Non-pigmented ciliary epithelial cell (primary cell): Measurements from ENCODE around the gene MACROH2A1.

Source experiments
- DNase-seq: peaks from one replicate; pipeline ENCODE4 v3.0.0-alpha.2; 2010; ENCODE audit warnings: low read depth

The MACROH2A1 gene

DNA sequence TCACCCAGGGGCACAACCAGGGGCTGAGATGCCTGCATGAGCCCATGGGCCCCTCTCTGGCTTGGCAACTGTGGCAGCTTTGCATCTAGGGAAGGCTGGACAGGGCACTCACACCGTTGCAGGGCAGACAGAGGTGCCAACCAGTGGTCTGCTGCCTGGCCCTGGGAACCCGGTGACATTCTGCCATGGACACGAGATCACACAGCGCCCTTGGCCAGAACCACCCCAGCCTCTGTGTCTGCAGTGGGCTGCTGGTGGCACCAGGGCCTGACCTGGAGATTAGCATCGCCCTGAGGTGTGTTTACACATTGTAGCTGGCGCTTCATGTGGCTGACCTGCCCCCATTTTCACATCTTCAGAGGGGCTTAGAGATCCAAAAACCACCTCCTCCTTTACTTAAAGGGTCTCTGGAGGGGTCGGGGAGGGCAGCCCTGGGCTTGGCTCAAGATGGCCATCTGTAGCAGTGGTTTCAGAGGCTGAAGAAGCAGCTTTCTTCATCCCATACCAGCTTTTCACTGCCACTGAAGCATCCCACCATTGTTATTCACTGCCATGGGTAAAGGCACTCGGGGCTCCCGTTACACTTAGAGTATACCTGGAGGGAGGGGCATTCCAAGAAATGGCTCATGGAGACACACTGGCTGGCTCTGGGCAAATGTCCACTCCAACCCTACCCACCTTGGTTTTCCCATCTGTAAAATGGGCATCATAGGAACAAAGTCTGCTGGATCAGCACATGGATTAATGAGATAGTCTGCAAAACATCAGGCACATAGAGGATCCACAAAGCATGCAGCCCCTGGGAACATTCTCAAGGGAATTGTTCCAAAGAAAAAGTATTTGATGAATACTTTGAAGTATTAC, 36.7 kb upstream of the MACROH2A1 start:
- no peak for DNase-seq

DNA sequence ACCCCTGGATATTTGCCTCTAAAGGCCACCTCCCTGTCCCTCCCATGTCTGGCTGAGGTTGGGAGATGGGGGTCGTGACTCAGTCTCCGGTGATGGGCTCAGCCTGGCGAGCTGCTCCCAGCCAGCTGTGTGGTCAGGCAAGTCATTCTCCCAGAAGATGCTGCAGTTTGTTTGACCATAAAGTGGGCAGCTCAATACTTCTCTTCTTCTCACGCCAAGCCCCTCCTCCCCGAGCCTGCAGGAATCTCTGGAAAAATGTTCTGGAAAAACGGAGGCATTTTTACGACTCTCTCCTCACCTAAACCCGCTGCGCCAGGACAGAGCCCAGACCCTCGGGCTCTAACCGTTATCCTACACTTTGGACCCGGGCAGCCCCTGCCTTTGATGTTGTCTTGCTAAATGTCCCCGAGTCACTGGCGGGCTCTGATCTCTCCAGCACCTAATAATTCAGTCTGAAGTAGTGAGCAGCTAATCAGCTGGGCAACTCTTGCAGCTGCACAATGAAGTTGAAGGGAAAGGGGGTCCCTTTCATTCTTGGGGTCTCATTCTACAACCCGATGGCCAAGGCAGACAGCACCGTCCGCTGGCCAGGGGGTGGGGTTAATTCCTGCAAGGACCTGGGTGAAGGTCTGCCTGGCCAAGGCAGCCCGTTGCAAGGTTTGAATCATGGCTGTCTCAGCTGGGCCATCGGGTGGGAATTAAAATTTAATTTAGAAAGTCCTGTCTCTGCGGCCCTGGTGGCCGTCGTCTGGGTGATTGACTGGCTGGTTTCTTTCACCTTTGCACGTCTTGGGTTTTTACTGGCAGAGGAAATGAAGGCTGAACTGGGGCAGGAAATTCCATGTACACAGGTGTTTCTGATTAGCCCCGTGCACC, 35.8 kb upstream of the MACROH2A1 start:
- no peak for DNase-seq

DNA sequence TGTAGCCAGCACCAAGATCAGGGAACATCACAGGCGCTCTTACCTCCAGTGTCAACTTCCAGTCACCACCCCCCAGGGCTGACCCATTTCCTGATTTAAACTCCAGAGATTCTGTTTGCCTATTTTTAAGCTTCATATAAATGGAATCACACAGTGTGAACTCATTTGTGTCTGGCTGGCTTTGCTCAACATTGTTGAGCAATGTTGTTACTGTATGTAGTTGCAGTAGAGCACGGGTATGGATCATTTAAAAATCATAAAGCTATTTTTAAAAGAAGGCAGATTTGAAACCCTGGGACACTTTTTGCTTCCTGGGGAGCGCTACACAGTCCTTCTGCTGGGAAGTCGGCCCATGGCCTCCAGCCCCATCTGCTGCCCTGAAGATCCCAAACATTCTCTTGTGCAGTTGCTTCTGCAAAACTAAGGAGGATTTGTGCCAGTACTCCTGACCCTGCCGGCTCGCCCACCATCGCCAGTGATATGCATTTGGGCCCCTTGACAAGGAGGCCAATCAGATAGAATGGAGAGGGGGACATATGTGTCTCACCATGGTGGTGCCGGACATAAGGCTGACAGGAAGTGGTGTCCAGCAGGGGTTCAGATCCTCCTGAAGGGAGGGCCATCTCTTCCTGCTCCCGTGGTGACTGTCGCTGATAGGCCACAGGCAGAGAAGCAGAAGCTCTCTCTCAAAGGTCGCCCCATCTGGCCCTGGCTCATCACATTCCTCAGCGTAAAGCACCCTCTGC, 34.8 kb upstream of the MACROH2A1 start:
- DNase-seq = no peak

DNA sequence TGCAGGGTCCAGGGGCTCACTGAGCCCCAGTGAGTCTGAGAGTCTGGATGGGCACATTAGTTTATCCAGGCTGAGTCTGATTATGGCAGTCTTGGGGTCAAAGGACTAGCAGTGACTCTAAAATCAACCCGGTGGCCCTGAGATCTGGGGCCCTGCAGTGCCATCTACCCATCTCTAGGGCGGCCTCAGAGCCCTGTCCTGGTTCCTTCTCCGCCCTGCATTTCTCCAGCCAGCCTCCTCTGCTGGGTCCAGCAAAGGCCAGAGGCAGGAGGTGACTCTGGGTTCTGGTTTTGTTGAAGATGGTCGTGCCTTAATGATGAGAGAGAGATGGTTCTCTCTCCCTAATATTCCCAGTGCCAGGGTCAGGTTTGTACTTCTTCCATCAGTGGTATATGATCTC, 33.1 kb upstream of the MACROH2A1 start:
- no peak for DNase-seq

DNA sequence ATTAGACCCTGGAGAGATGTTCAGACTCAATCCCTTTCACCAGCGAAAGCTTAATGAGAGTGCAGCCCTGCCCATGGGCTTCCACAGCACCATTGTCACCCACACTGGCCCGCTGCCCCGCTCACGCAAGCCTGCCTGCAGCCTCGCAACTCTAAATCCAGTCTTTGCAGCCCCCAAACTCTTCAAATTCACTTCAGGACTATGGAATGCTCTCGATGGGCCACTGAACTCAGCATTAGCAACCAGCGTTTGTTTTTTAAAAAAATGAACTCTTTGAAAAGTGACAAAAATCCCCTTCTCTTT, 31.1 kb upstream of the MACROH2A1 start:
- DNase-seq = no peak

DNA sequence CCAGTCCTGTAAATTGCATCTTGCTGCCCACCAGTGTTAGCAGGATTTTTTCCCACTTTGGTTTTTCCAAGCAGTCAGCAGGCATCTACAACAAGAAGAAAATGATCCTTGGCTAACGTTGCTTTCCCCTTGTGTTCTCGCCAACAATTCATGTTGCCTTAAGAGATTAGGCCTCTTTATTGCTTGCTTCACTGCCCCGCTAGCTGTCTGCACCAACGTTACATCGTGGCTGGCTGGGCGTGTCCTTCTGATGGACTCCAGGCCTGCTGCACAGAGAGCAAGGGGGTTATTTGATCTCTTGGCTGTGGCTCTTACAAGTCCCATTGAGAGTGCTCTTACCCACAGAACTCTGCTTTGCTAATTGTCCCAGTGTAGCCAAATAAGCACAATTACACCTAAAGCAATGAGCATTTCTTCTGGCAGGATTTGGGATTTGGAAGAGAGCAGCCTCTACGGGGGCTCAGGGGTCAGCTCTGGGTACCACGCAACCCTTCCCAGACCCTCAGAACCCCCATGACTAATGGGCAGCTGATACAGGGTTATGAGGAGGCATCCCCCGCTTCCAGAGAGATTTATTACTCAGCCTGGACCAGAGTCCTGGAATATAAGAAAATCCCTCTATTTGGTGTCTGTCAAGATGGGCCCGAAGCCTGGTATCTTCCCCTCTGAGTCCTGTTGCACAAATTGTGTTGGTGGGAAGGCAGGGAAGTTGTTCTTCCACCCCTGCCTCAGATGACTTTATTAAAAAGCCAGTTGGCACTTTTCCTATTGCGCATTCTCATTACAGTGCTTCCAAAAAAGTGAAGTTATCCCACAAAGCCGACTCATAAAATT, 30.5 kb upstream of the MACROH2A1 start:
- no peak for DNase-seq

DNA sequence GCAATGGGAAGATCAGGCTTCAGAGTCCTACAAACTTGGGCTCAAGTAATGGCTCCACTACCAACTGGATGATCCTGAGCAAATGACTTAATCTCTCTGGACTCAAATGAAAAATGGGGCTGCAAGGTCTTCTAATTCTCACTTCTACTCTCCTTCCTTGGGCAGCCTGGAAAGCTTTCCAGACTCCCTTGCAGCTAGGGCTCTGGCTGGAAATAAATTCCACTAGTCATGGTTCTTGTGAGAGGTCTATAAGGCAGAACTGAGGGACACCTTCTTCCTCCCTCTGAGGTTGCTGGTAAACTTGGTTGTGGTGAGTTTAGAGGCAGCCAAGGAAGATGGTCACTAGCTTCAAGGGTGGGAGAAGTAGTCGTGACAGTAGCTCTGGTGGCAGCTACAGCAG, 29.6 kb upstream of the MACROH2A1 start:
- no peak for DNase-seq

DNA sequence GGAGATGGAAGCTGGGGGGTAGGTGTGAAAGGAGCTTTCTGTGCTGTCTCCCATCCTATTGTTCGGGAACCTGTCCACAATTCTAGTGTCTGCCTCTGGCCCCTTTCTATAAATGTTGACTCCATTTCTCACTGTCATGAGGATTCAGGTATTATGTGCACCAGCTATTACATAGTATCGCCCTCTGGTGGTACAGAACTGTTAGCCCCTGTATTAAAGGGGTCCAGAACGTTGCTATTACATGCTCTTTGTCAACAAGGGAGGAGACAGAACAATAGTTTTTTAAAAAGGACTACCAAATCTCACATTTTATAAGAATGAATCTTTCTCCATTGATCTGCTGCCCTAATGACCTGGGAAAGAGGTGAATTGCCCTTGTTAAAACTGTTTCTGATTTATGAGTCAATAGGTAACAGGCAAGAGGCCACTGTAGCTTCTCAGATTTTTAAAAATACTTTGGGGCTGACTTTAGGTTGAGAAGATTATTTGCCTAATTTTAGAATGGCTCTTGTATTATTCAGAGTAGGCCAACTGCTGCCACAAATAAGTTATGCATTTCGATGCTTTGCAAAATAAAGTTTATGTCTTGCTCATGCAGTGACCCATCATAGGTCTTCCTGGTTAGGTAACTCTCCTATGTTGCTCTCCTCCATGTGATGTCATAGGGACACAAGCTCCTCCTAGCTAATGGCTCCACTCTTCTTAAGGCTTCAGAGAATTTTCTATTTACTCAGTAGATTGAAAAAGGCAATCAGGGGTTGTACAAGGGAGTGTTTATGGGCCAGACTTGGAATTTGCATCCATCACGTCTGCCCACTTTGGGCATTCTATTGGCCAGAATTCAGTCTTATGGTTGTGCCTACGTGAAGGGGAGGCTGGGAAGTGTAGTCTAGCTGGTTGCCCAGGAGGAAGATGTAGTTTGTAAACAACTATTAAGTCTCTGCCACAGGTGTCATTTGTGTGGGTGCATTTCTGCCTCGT, 27.4 kb upstream of the MACROH2A1 start:
- DNase-seq = no peak

DNA sequence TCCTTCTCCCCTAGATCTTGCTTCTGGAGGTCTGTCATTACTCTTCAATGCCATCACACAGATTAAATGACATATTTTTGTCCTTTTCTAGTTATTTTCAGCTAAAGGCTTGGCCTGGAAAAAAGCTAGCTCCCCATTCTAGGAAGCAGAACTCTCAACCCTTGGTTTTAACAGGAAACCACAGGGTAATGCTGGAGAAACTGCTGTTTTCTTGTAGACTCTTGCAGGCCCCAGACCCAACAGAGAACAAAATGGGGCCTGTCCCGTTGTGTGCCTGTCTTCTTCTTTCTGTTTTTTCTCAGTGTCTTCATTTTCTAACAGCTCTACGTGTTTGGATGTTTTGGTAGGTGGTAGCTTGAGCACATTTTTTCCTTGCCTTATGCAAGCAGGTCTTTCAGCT, 26.6 kb upstream of the MACROH2A1 start:
- no peak for DNase-seq

DNA sequence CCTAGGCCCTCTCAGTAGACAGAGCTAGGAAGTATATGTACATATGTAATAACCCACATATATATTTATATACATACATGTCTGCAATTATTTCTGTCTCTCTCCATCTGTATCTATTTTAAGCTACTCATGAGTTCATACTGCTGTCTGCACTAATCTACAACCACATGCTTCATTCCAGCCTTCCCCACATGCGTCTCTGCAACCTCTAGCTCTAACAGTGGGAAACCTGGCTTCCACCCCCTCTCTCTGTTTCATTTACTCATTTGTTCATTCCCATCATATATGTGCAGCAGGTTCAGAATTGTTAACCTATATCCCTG, 24.8 kb upstream of the MACROH2A1 start:
- no peak for DNase-seq

DNA sequence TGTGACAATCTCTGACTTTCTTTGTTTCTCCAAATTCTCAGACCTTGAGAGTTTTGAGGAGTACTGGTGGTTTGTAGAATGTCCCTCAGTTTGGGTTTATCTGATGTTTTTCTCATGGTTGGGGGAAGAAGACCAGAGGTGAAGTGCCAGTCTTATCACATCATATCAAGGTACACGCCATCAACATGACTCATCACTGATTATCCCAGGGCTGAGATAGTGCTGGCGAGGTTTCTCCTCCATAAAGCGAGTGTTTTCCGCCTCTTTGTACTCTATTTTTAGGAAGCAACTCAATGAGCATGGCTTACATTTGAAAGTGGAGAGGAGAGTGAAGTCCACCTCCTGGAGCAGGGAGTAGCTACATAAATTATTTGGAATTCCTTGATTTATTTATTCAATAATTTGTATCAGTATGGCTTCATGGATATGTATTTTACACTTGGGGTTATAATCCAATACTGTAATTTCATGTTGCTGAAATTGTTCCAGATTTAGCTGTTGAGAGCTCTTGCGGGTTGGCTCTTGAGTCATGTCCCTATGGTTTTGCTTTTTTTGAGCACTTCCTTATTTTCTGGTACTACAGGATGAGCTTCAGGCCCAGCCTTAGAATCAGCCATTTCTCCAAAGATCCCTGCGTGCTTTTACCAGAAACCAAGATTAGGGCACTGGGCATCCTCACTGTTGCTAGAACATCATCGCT, 24.3 kb upstream of the MACROH2A1 start:
- no peak for DNase-seq

DNA sequence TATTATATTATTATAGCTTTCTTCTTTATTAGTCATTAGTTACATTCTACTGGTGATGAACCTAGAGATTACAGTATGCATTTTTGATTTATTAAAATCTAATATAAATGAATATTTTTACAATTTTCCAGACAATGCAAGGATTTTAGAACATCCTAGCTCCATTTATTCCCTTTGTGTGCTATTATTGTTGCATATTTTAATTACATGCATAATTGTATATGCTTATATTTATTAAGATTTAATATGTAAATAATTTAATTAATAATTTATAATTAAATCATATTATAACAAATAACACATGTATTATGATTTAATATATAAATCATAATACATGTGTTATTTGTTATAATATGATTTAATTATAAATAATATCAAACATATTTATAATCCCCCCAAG, 23.4 kb upstream of the MACROH2A1 start:
- DNase-seq = no peak

DNA sequence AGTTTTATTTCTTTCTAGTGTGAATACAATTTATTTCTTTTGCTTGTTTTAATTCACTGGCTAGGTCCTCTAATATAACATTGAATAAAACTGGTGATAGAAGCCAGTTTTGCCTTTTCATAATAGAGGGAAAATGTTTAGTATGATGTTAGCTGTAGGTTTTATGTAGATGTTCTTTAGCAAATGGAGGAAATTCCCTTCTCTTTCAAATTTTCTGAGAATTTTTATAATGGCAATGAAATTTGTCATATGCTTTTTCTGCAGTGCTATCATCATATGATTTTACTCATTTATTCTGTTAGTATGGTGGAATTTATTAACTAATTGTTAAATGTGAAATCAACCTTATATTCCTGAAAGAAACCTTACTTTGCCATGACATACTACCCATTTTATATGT, 18.1 kb upstream of the MACROH2A1 start:
- no peak for DNase-seq

DNA sequence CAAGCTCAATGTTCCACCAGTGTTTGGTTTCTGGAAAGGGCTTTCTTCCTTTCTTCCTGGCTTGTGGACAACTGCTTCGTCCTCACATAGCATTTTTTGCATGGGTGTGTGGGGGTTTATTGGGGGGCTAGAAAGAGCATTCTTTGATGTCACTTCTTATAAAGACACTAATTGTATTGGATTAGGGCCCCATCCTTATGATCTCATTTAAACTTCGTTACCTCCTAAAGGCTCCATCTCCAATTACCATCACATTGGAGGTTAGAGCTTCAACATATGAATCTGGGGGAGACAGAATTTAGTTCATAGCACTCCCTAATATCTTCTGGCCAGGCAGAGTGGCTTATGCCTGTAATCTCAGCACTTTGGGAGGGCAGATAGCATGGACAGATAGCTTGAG, 6.1 kb upstream of the MACROH2A1 start:
- DNase-seq = no peak

DNA sequence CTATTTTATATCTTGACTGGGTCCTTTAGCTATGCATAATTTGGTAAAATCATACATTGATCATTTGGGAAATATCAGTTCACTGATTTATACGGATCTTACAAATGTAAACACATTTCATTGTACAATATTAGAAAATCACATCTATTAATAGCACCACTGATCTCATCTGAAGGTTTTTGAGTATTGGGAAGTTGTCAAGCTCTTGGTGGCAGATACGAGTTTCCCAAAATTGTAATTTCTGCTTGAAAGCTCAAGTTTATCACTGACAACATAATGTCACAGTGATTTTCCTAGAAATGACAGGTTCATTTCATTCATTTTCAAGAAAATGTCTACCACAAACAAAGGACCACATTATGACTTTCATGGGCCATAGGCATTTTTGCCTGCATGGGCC, 3.0 kb upstream of the MACROH2A1 start:
- DNase-seq = no peak

DNA sequence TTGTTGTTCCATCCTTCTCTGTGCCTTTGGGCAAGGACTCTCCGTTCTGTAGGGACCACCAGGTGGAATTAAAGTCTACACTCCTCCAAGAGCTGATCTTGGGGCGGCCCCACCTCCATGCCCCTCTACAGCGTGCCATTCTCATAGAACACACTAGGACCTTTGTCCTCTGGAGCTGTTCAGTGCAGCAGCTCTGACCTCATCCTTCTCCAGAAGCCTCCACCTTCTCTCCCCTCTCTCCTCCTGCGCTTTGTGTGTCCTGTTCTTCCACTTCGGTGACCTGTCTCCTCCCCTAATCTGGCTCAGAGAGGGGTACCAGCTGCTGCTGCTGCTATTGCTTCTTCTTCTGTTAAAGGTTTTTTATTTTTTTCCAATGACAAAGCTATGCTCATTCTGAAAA, 1.8 kb upstream of the MACROH2A1 start:
- DNase-seq = no peak

DNA sequence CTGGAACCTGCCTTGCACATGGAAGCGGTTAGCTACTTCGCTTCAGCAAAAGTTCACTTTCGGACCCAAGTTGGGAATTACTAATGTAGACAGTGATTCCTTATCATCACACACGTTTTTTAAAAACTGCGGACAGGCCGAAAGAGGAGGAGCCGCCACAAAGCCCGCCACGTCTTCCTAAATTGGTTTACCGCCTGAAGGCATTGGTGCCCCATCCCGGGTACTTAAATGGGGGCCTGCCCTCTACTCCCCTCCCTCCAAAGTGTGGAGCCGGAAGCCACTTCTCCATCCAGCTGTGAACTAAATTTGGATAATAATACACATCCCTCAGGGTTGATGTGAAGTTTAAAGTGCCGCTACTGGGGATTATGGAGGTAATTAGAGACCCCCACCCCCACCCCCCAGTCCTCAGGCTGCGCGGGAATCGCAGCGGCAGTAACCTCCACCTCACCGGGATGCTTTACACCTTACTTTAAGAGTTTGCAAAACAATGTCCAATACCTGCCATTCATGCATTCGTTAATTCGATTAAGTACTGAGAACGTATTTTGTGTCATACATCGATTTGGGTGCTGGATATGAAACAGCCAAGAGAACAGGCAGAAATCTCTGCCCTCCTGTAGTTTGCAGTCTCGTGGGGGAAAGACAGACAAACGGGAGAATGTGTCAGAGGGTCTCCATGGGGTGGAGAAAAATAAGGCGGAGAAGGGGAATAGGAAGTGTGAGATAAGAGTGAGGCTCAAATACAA, 937 bp upstream of the MACROH2A1 start:
- DNase-seq = no peak

DNA sequence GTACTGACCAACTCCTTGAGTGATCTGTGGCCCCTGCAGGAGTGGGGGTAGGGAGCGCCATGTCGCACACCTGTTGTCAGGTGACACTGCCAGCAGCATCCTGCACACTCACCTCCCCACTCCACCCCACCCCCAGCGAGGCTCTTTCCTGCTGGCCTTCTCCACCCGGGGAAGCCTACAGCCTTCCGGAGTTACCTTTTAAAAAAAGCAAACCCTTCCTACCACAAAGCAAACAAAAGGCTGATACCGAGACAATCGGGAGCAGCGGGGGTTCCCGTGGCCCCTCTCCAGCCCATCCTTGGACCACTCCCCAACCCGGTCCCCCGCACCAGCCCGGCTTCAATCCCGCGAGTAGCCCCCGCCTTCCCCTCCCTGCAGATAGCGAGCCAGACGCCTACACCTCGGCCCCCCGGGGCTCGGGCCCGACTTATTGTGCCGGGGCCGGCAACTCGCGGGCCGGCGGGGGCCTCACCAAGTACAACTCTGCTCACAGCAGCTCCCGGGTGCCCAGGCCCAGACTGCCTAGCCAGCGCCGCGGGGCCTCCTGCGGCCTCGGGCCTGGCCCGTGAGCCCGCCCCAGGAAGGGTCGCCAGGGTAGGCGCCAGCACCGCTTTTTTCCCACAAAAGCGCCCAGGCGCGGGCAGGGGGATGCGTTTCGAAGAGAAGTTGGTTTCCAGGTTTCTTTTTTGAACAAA, 724 bp downstream of the MACROH2A1 start:
- DNase-seq = no peak

DNA sequence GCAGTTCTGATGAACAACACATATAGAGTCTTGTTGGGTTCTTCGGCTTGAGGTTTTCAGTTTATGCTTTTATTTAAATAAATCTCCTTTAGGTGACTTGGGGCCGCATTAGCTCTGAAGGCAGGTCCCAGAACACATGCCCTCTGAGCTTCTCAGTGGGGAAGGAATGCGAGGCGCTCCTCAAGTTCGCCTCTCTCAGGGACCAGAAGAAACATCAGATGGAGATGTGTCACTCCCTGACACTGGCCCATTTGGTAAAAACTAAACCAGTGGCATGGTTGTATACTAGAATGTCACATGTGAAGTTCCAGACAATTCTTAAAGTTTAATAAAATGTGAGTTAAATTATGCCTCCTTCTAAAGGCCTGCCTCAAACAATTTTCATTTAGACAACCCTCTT, 1.9 kb downstream of the MACROH2A1 start:
- no peak for DNase-seq
